Natural killer cell (primary cell): ENCODE results near the gene SLC6A15. TPM values are rescaled to one million over a fixed set of nuclear protein-coding genes. Genes with fewer than 3 reads are reported as not detected.

Source experiments
- ATAC-seq, 3 donors: fragments of 150-1000 bp in 2 of 3; fragments of 200-7000 bp in 1 of 3; cut with Tn5 transposase; 1 replicate in 1 of 3; 2 replicates in 2 of 3; pipeline ENCODE4 v1.10.0; 2021; ENCODE audit warnings: mild to moderate bottlenecking in 2 of 3, moderate library complexity in 2 of 3
- DNase-seq, 2 donors: peaks; one replicate each; pipeline versions ENCODE4 v3.0.0 to v3.0.0-alpha.2; 2013 to 2021; ENCODE audit warnings: mixed read lengths in 1 of 2
- H3K27ac ChIP-seq: one replicate; pipeline ENCODE4 v1.5.1; 2013; ENCODE audit warnings: mild to moderate bottlenecking, low read length
- H3K27me3 ChIP-seq: one replicate; pipeline ENCODE4 v1.6.1; 2013; ENCODE audit warnings: low read length; ENCODE audit not compliant: control insufficient read depth, insufficient read depth
- H3K36me3 ChIP-seq: one replicate; pipeline ENCODE4 v1.6.1; 2013; ENCODE audit warnings: low read length; ENCODE audit not compliant: control insufficient read depth, insufficient read depth
- H3K4me1 ChIP-seq: one replicate; pipeline ENCODE4 v1.6.1; 2013; ENCODE audit warnings: low read length; ENCODE audit not compliant: control insufficient read depth, insufficient read depth
- H3K4me3 ChIP-seq: one replicate; pipeline ENCODE4 v1.5.1; 2013; ENCODE audit warnings: low read length
- H3K9me3 ChIP-seq: one replicate; pipeline ENCODE4 v1.6.1; 2013; ENCODE audit warnings: low read length; ENCODE audit not compliant: control insufficient read depth, insufficient read depth
- H3K27ac Mint-ChIP-seq, 2 donors: one replicate each; pipeline ENCODE4 v1.8.0; 2022; ENCODE audit warnings: mild to moderate bottlenecking in 2 of 2, mixed read lengths in 2 of 2, moderate library complexity in 1 of 2
- H3K27me3 Mint-ChIP-seq, 2 donors: one replicate each; pipeline ENCODE4 v1.8.0; 2022; ENCODE audit warnings: low read depth in 2 of 2, mixed read lengths in 2 of 2
- H3K36me3 Mint-ChIP-seq: one replicate; pipeline ENCODE4 v1.8.0; 2022; ENCODE audit warnings: mixed read lengths
- H3K4me1 Mint-ChIP-seq, 2 donors: one replicate each; pipeline ENCODE4 v1.8.0; 2022; ENCODE audit warnings: mixed read lengths in 2 of 2
- H3K4me3 Mint-ChIP-seq: one replicate; pipeline ENCODE4 v1.8.0; 2022; ENCODE audit warnings: mild to moderate bottlenecking, moderate library complexity, mixed read lengths
- H3K9me3 Mint-ChIP-seq, 2 donors: one replicate each; pipeline ENCODE4 v1.8.0; 2022; ENCODE audit warnings: mixed read lengths in 2 of 2
- CTCF ChIP-seq: fragments of 200-600 bp; IDR thresholded peaks from one replicate; pipeline ENCODE4 v1.8.0; 2022; ENCODE audit warnings: antibody characterized with exemption
- WGBS: methylation state at CpG from one replicate; pipeline ENCODE4 v1.1.7; 2013; ENCODE audit warnings: missing lambda C conversion rate; ENCODE audit not compliant: insufficient coverage; 5-methylcytosine and 5-hydroxymethylcytosine counted together
- intact Hi-C: fragments of 100-400 bp; cut with micrococcal nuclease; formaldehyde crosslinking; loops from one replicate; pipeline ENCODE4 v1.14.2; 2022
- total RNA-seq, 4 donors: library from RNA; stranded (reverse); fragments of 120-200 nt in 1 of 4; gene quantifications; one replicate each; pipeline versions ENCODE4 v1.2.3 to v1.2.4, GENCODE V29; 2013 to 2022

The SLC6A15 gene
- total RNA-seq, 3 donors from 2014 or later (not counting 1 experiment from before 2014, with no cell fraction given): not detected

GRCh38 chr12:84858796-84859195, 53.8 kb downstream of the SLC6A15 start:
- Mint-ChIP-seq H3K9me3 (peaks cover 4 to 14% of the 10 kb centered on the region in 2 donors), H3K36me3 (no peaks in the 10 kb centered on the region), H3K27ac (no peak overlapping the region), H3K4me3 (no peak overlapping the region), H3K4me1 (no peaks in the 10 kb centered on the region), H3K27me3 (no peaks in the 10 kb centered on the region)
- DNase-seq (no peak), ATAC-seq (no peak)
- H3K36me3 ChIP-seq: no peaks in the 10 kb centered on the region
- no peak overlapping the region for H3K4me3 ChIP-seq
- H3K4me1 ChIP-seq: no peaks in the 10 kb centered on the region
- H3K27ac ChIP-seq: no peak overlapping the region
- H3K27me3 ChIP-seq: no peaks in the 10 kb centered on the region
- intact Hi-C loops: no loop called here
- 28% methylated on average over 2 of the region's 2 CpGs for WGBS
- no peaks in the 10 kb centered on the region for H3K9me3 ChIP-seq
- TF ChIP-seq CTCF: no peak

- Mint-ChIP-seq H3K27me3 (no peaks in the 10 kb centered on the region), H3K4me3 (no peak overlapping the region), H3K9me3 (peaks cover 4 to 15% of the 10 kb centered on the region in 2 donors), H3K36me3 (no peaks in the 10 kb centered on the region), H3K4me1 (no peaks in the 10 kb centered on the region), H3K27ac (no peak overlapping the region)
- no peak overlapping the region for H3K4me3 ChIP-seq
- ATAC-seq (no peak), DNase-seq (no peak)
- no peak overlapping the region for H3K27ac ChIP-seq
- 91% methylated on average over 2 of the region's 2 CpGs for WGBS
- H3K4me1 ChIP-seq: no peaks in the 10 kb centered on the region
- H3K9me3 ChIP-seq: no peaks in the 10 kb centered on the region
- no peak for TF ChIP-seq CTCF
- H3K27me3 ChIP-seq: no peaks in the 10 kb centered on the region
- H3K36me3 ChIP-seq: no peaks in the 10 kb centered on the region
- intact Hi-C loops: no loop called here
These were observed 54.9 kb downstream of the SLC6A15 start for GRCh38 chr12:84857525-84858208.

- Mint-ChIP-seq H3K27me3 (no peaks in the 10 kb centered on the region), H3K4me3 (no peak overlapping the region), H3K36me3 (no peaks in the 10 kb centered on the region), H3K4me1 (no peaks in the 10 kb centered on the region), H3K9me3 (peaks cover 6 to 17% of the 10 kb centered on the region in 2 donors), H3K27ac (no peak overlapping the region)
- intact Hi-C loops: no loop called here
- Histone ChIP-seq H3K27ac (no peak overlapping the region), H3K36me3 (no peaks in the 10 kb centered on the region), H3K9me3 (no peaks in the 10 kb centered on the region), H3K4me1 (no peaks in the 10 kb centered on the region), H3K27me3 (no peaks in the 10 kb centered on the region), H3K4me3 (no peak overlapping the region)
- no peak for TF ChIP-seq CTCF
- WGBS: 88% methylated on average over 1 of the region's 1 CpG
- DNase-seq (no peak), ATAC-seq (no peak)
These were observed 56.3 kb downstream of the SLC6A15 start for GRCh38 chr12:84856156-84856900.
